Ishikawa (cell line): Measurements from ENCODE around the gene KCNB1.

Experiments used
- CEBPB ChIP-seq: IDR thresholded peaks from 2 replicates; pipeline ENCODE4 v1.6.1; 2012
- CREB1 ChIP-seq: IDR thresholded peaks from 2 replicates; pipeline ENCODE4 v1.6.1; 2012; ENCODE audit warnings: low read depth
- EGR1 ChIP-seq: IDR thresholded peaks from 2 replicates; pipeline ENCODE4 v1.6.1; 2012
- EP300 ChIP-seq: IDR thresholded peaks from 2 replicates; pipeline ENCODE4 v1.6.1; 2012; ENCODE audit warnings: borderline replicate concordance
- MAX ChIP-seq: IDR thresholded peaks from 2 replicates; pipeline ENCODE4 v1.6.1; 2012
- RAD21 ChIP-seq: IDR thresholded peaks from 2 replicates; pipeline ENCODE4 v1.6.1; 2012; ENCODE audit warnings: low read depth
- REST ChIP-seq: IDR thresholded peaks from 2 replicates; pipeline ENCODE4 v1.6.1; 2012; ENCODE audit warnings: low read depth, mild to moderate bottlenecking
- TAF1 ChIP-seq: IDR thresholded peaks from 2 replicates; pipeline ENCODE4 v1.6.1; 2012; ENCODE audit warnings: low read depth, mild to moderate bottlenecking
- TEAD4 ChIP-seq: IDR thresholded peaks from 2 replicates; pipeline ENCODE4 v1.6.1; 2012
- USF1 ChIP-seq: IDR thresholded peaks from 2 replicates; pipeline ENCODE4 v1.6.1; 2012
- YY1 ChIP-seq: IDR thresholded peaks from 2 replicates; pipeline ENCODE4 v1.6.1; 2012; ENCODE audit warnings: low read depth

- TF ChIP-seq USF1 = no peak
- TF ChIP-seq EP300 = no peak
- TF ChIP-seq TAF1 = no peak
- TF ChIP-seq REST = peak; percentile 95
- TF ChIP-seq CEBPB = no peak
- TF ChIP-seq TEAD4 = no peak
- peak; percentile 48 for TF ChIP-seq MAX
- TF ChIP-seq YY1 = peak; percentile 14; the same call in 1 of the 2 replicates
- peak; percentile 22; the same call in 1 of the 2 replicates for TF ChIP-seq EGR1
- TF ChIP-seq RAD21 = no peak
- TF ChIP-seq CREB1 = no peak
These were observed at the start of gene KCNB1 for GRCh38 chr20:49482621-49483017.
